Epithelial cell of esophagus (primary cell): ENCODE data around the gene LPCAT4.
"Not testable (repeated sequence)": the region's sequence is repeated elsewhere in the genome, so short reads cannot be mapped to it uniquely, and the experiment has no call there.

Source experiments
- DNase-seq: peaks from one replicate; pipeline ENCODE4 v3.0.0; 2010; ENCODE audit warnings: low read depth
- H3K4me3 ChIP-seq: 2 replicates; pipeline ENCODE4 v1.5.1; 2011; ENCODE audit warnings: mild to moderate bottlenecking, low read length, control low read depth
- TF ChIP-seq, protein P1 (sequence below): IDR thresholded peaks from 2 replicates; pipeline ENCODE4 v1.5.1; 2011; ENCODE audit warnings: low read depth, mild to moderate bottlenecking, low read length, control low read depth, inconsistent platforms; ENCODE audit not compliant: insufficient read depth; ENCODE audit errors: missing control alignments

Gene LPCAT4

DNA sequence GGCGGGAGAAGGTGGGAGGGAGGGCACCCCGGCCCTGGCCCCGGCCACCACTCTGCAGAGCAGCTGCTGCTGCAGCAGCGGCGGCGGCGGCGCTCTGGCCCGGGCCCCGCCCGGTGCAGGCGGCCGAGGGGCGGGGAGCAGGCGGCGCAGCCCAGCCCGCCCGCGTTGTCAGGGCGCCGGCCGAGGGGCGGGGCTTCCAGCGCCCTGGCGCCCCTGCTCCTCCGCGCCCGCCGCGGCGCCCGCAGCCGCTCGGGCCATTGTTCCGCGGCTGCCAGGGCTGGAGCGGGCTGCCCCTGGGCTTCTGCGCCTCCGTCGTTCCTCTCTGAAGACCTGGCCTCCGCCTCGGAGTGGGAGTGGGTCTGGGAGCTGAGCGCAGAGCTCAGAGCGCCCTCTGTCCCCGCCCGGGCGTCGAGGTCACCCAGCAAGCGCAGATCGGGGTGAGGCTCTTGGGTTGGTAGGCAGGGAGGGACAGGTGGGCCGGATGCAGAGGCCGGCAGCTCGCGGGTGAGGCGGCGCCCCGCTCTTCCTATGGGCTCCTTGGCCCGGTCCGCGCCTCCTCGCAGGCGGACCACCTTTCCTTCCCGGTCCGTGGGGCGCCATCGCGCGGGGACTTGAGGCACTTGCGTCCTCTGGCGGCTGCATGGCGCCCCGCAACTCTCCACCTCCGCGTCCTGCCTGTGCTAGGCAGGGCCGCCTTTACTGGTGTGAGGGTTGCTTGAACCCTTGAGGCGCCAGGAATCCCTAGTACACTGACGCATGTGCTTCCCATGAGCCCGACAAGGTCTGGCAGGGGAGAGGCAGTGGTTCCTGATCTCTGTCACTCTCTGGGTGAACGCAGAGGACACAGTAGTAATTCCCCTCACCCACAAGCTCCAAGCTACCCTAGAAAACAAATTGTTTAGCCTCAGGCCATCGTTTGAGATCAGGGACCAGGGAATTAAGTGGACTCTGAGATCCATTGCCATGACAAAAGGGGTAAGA lies at the start of gene LPCAT4:
Gene LPCAT4, minus strand, starts transcription at position 96 of the 981 bp plus-strand sequence. CDS start 96 bp downstream, outside the sequence.
- peak within 1 kb of the TSS; percentile 79 for H3K4me3 ChIP-seq
- TF ChIP-seq, protein P1, sequence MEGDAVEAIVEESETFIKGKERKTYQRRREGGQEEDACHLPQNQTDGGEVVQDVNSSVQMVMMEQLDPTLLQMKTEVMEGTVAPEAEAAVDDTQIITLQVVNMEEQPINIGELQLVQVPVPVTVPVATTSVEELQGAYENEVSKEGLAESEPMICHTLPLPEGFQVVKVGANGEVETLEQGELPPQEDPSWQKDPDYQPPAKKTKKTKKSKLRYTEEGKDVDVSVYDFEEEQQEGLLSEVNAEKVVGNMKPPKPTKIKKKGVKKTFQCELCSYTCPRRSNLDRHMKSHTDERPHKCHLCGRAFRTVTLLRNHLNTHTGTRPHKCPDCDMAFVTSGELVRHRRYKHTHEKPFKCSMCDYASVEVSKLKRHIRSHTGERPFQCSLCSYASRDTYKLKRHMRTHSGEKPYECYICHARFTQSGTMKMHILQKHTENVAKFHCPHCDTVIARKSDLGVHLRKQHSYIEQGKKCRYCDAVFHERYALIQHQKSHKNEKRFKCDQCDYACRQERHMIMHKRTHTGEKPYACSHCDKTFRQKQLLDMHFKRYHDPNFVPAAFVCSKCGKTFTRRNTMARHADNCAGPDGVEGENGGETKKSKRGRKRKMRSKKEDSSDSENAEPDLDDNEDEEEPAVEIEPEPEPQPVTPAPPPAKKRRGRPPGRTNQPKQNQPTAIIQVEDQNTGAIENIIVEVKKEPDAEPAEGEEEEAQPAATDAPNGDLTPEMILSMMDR = peak; percentile 80
- DNase-seq = peak; percentile 88

- not testable (repeated sequence) for DNase-seq, H3K4me3 ChIP-seq
Observed at GRCh38 chr15:34409511-34409910, 42.5 kb upstream of the LPCAT4 start.

- not testable (repeated sequence) for H3K4me3 ChIP-seq, DNase-seq
Observed at GRCh38 chr15:34408973-34409372, 42.0 kb upstream of the LPCAT4 start.

- not testable (repeated sequence) for DNase-seq, H3K4me3 ChIP-seq
Observed at GRCh38 chr15:34403899-34404298, 36.9 kb upstream of the LPCAT4 start.

GRCh38 chr15:34403160-34403598 lies 36.2 kb upstream of the LPCAT4 start:
- not testable (repeated sequence) for H3K4me3 ChIP-seq, DNase-seq

DNA sequence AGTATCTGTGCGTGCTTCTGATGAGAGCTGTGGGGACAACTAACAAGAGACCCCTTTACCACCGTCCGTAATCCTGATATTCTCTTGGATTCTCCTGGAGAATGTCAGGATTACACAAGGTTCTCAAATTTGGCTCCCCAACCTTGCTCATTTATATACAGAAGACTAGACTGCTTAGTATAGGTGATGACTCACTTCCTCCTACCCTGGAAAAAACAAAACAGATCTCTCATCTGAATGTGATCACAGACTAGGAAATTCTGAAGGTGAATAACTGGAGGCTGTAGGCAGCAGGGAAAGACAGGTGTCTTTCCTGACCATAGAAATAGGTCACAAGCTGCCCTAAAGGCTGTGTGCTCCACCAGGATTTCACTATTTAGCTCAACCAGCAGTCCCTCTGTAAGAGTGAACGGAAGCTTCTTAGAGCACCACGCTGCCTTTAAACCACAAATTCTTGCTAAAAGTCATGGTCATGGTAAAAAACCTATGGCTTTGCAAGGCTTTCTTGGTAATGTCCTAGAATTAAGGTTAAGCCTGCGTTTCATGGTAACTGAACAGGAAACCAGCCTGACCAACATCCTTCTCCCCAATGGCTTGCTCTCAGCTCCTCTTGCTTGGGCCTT lies 30.8 kb upstream of the LPCAT4 start:
- DNase-seq, H3K4me3 ChIP-seq: not testable (repeated sequence)

- not testable (repeated sequence) for H3K4me3 ChIP-seq, DNase-seq
Observed at GRCh38 chr15:34392981-34393380, 26.0 kb upstream of the LPCAT4 start.

DNA sequence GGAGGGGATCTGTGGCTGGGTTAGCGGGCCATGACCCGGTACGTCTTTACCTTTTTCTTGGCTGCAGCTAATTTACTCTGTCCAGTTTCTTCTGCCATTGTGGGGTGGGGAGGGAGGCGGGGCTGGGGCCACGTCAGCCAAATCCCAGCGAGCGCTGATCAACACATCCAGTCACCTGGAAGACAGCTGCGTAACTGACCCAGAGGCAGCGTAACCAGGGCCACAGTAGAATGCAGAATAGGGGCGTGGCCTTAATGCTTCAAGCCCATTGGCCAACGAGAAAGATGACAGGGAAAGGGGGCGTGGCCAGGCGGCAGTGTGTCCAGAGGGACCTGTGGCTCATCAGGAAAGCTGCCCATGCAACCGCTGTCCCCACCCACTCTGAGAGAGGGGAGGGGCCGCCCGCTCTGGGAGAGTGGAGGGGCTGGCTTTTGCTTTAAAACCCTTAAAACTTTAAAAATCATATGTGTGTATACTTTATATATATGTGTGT lies 22.6 kb upstream of the LPCAT4 start:
- H3K4me3 ChIP-seq, DNase-seq: not testable (repeated sequence)

GRCh38 chr15:34381829-34382521 lies 15.0 kb upstream of the LPCAT4 start:
- H3K4me3 ChIP-seq, DNase-seq: not testable (repeated sequence)

DNA sequence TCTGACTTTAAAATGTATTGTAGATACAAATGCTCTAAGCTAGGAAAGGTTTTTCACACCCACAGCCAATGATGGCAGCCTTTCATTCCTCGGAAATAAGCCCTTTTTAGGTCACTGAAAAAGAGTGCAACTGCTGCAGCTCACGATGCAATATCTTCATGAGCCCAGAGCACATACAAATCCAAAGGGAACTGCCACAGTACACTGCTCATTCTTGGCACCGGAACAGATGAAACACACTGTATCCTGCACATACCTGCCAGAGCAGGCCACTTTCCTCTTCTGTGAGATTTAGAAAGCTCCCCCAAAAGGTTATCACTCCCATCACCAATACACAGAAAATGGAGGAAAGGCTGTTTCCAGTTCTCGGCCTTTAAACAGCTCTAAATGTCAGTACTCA lies 13.5 kb upstream of the LPCAT4 start:
- DNase-seq, H3K4me3 ChIP-seq: not testable (repeated sequence)

GRCh38 chr15:34376856-34377255 lies 9.9 kb upstream of the LPCAT4 start:
- no peak overlapping the region for H3K4me3 ChIP-seq
- no peak for DNase-seq
- TF ChIP-seq, protein P1 = no peak

GRCh38 chr15:34375541-34375940 lies 8.5 kb upstream of the LPCAT4 start:
- DNase-seq, H3K4me3 ChIP-seq: not testable (repeated sequence)
